ENCODE results near the gene ZMYND19.

DNA sequence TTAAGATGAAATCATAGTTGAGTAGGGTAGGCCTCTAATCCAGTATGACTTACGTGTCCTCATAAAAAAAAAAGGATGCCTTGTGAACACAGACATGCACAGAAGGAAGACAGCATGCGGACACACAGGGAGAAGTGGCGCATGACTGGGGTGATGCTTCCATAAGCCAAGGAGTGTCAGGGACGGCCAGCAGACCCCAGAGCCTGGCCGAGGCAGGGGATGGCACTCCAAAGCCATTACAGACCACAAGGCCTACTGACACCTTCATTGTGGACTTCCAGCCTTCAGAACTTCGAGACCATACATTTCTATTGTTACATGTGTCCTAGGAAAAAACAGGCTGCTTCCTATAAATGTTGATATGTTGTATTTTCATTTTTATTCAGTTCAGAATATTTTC lies 48.4 kb upstream of the ZMYND19 start:
- TF ChIP-seq, protein P1, sequence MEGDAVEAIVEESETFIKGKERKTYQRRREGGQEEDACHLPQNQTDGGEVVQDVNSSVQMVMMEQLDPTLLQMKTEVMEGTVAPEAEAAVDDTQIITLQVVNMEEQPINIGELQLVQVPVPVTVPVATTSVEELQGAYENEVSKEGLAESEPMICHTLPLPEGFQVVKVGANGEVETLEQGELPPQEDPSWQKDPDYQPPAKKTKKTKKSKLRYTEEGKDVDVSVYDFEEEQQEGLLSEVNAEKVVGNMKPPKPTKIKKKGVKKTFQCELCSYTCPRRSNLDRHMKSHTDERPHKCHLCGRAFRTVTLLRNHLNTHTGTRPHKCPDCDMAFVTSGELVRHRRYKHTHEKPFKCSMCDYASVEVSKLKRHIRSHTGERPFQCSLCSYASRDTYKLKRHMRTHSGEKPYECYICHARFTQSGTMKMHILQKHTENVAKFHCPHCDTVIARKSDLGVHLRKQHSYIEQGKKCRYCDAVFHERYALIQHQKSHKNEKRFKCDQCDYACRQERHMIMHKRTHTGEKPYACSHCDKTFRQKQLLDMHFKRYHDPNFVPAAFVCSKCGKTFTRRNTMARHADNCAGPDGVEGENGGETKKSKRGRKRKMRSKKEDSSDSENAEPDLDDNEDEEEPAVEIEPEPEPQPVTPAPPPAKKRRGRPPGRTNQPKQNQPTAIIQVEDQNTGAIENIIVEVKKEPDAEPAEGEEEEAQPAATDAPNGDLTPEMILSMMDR (IDR thresholded peaks at IDR 0.05; ENCODE audit: insufficient read depth, low read length, poor library complexity, severe bottlenecking): no peak
- no peak for TF ChIP-seq EZH2phosphoT487 (conservative IDR thresholded peaks at IDR 0.05; ENCODE audit: low read length)
